Measurements from ENCODE around the gene ACTC1.

DNA sequence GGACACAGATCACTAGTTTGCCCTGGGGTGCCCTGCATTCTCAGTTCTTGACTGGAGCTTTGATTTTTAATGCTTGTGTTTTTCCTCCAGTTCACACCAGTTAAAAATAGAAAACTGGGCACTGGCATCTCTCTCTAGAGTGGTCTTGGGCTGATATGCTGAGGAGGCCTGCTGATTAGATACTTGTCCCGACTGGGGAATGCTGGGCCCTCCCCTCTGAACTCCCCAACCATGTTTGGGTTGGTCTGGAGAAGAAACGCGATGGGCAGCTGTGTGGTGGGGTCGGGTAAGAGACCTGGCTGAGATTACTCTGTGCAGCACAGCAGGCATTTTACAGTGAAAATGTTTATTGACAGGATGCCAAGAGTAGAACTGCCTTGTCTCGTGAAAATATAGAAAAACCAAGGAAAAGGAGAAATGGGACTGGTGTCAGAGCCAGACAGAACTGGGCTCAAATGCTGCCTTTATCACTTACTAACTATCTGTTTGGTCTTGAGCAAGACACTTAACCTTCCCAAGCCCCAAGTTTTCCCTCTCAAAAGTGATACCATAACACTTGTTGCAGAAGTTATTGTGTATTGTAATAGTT, 1.6 kb upstream of the ACTC1 start:
- TF ChIP-seq, protein P1, sequence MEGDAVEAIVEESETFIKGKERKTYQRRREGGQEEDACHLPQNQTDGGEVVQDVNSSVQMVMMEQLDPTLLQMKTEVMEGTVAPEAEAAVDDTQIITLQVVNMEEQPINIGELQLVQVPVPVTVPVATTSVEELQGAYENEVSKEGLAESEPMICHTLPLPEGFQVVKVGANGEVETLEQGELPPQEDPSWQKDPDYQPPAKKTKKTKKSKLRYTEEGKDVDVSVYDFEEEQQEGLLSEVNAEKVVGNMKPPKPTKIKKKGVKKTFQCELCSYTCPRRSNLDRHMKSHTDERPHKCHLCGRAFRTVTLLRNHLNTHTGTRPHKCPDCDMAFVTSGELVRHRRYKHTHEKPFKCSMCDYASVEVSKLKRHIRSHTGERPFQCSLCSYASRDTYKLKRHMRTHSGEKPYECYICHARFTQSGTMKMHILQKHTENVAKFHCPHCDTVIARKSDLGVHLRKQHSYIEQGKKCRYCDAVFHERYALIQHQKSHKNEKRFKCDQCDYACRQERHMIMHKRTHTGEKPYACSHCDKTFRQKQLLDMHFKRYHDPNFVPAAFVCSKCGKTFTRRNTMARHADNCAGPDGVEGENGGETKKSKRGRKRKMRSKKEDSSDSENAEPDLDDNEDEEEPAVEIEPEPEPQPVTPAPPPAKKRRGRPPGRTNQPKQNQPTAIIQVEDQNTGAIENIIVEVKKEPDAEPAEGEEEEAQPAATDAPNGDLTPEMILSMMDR (IDR thresholded peaks at IDR 0.05): no peak
- TF ChIP-seq POLR2A (IDR thresholded peaks at IDR 0.05): peak in 1 of 2 donors; percentile 16
